ENCODE data around the gene MOCOS.
"Not testable (repeated sequence)": the region's sequence is repeated elsewhere in the genome, so short reads cannot be mapped to it uniquely, and the experiment has no call there.

Gene MOCOS

DNA sequence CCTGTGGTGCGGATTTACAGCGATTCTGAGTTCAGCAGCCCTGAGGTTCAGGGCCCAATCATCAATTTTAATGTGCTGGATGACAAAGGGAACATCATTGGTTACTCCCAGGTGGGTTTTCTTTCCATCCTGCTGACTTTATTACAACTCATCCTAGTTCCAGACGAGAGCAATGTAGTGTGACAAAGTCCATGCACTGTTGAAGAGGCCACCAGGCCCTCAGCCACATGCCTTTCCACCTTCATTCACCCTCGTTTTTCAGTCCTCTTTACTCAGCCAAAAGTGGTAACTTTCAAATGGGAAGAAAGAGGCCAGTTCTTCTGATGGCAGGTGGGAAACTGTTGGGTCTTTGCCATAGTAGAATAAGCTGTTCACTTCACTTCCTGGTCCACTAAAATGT lies 17.9 kb downstream of the MOCOS start:
- DNase-seq = no peak

DNA sequence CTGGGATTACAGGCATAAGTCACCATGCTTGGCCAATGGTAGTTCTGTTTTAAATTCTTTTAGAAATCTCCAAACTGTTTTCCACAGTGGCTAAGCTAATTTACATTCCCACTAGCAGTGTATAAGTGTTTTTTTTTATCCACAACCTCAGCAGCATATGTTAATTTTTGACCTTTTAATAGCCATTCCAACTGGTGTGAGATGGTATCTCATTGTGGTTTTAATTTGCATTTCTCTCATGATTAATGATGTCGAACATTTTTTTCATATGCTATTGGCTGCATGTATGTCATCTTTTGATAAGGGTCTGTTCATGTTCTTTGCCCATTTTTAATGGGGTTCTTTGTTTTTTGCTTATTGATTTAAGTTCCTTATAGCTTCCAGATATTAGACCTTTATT lies 20.0 kb downstream of the MOCOS start:
- no peak for DNase-seq

DNA sequence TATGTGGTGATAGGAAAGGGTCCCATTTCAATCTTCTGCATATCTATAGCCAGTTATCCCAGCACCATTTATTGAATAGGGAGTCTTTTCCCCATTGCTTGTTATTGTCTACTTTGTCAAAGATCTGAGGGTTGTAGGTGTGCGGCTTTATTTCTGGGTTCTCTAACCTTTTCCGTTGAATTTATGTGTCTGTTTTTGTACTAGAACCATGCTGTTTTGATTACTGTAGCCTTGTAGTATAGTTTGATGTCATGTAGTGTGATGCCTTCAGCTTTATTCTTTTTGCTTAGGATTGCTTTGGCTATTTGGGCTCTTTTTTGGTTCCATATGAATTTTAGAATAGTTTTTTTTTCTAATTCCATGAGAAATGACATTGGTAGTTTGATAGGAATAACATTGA lies 20.7 kb downstream of the MOCOS start:
- DNase-seq = not testable (repeated sequence)

DNA sequence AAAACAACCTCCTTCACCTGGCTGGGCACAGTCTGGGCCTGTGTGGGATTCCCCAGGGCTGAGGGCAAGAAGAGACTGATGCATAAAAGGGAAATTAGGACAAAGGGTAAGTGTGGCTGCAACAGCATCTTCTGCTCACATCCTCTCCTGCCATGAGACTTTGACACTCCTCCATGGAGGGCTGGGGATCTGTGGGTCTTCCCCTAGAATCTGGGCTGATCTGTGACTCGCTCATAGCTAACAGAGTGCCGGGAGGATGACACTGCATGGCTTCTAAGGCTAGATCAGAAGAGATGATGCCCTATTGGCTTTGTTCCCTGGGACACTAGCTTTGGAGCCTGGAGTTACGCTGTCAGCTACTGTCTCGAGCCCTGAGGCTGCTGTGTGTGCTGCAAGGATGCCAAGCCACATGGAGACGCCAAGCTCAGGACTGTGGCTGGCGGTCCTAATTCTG lies 24.3 kb downstream of the MOCOS start:
- no peak for DNase-seq

DNA sequence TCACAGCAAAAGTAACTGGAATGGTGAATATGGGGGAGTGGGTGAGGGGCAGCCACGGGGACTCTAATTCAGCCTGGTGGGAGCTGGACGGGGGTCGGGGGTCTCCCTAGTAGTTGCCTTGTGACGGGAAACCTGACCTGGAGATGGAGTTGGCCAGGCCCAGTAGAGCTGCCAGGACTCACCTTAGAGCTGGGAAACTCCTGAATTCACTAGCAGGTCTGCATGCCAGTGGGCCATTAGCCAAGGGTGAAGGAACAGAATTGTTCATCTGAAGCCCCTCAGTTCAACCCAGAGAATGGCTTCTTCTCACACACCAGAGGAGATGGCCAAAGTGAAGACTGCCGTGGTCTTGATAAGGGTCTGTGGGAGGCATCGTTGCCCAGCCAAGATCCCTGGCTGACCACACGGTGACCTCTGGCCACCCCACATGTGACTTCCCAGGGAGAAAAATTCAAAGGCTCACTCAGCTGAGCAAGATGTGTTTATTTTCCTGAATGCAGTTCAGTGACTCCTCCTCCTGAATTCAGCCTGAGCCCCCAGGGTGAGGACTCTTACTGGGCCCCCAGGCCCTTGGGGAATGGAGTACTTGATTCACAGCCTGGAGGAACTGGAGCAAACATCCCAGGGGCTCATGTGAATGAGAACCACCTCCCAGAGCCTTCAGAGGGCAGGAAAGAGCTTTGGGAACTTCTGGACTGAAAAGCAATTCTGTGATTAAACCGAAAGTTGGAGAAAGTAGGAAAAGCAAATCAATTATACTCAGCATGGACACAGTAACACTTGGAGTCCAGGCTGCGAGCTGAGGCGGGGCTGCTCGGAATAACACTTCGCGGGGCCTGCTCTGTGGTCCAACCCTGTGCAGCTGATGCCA lies 25.2 kb downstream of the MOCOS start:
- DNase-seq = no peak

DNA sequence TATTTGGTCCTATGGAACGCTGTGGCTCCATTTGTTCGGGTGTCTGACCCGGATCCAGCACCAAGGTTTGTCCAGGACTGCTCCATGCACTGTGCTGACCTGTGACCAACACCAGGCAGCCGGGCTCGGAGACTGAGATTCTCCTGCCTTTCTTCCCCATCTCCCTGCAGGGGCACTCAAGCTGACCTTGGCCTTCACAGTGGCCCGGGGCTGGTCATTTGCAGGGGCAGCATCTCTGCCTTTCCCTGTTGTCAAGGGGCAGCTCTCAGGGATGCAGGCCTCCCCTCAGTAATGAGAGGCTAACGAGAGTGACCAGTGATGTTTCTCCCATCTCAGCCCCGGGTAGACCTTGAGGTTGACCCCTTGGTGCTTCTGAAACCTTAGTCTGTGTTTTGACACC lies 27.5 kb downstream of the MOCOS start:
- no peak for DNase-seq

DNA sequence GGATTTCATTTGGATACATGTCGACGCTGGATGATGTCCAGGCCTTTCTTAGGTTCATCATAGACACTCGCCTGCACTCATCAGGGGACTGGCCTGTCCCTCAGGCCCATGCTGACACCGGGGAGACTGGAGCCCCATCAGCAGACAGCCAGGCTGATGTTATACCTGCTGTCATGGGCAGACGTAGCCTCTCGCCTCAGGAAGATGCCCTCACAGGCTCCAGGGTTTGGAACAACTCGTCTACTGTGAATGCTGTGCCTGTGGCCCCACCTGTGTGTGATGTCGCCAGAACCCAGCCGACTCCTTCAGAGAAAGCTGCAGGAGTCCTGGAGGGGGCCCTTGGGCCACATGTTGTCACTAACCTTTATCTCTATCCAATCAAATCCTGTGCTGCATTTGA lies 28.3 kb downstream of the MOCOS start:
- no peak for DNase-seq

DNA sequence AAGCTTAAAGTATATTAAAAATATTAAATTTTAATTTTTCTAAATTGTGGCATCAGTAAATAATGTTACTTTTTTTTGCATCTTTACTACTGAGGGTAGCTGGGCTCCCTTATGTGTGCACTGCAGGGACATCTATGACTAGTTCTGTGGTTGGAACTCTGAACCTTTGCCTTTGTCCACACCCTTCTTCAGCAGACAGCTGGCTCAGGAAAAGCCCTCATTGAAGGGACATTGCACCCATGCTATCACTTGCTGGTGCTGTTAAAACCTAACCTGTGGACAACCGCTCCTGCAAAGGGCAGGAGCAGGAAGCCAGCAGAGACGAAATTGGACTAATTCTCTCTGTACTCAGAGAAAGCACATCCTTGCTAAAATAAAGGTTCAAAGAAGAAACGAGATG lies 30.1 kb downstream of the MOCOS start:
- no peak for DNase-seq

DNA sequence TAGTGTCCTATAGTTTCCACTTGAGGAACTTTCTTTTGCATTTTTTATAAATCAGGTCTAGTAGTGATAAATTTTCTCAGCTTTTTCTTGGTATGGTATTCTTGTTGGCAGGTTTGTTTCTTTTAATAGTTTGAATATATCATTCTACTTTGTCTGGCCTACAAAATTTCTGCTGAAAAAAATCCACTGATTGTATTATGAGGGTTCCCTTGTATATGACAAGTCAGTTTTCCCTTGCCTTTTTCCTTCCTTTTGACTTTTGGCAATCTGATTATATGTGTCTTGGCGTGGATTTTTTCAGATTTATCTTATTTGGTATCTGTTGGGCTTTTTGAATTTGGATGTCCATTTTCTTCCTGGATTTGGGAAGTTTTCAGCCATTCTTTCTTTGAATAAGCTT lies 41.9 kb downstream of the MOCOS start:
- DNase-seq = no peak

DNA sequence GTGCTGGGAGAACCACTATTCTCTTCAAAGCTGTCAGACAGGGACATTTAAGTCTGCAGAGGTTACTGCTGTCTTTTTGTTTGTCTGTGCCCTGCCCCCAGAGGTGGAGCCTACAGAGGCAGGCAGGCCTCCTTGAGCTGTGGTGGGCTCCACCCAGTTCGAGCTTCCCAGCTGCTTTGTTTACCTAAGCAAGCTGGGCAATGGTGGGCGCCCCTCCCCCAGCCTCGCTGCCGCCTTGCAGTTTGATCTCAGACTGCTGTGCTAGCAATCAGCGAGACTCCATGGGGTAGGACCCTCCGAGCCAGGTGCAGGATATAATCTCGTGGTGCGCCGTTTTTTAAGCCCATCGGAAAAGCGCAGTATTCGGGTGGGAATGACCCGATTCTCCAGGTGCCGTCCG lies 53.2 kb downstream of the MOCOS start:
- DNase-seq = not testable (repeated sequence)

DNA sequence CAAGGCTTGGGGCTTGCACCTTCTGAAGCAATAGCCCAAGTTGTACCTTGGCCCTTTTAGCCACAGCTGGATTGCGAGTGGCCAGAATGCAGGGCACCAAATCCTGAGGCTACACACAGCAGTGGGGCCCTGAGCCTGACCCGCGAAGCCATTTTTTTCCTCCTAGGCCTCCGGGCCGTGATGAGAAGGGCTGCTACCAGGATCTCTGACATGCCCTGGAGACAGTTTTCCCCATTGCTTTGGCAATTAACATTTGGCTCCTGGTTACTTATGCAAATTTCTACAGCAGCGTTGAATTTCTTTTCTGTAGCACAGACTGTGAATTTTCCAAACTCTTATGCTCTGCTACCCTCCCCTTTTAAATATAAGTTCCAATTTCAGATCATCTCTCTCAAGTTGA lies 54.5 kb downstream of the MOCOS start:
- no peak for DNase-seq

DNA sequence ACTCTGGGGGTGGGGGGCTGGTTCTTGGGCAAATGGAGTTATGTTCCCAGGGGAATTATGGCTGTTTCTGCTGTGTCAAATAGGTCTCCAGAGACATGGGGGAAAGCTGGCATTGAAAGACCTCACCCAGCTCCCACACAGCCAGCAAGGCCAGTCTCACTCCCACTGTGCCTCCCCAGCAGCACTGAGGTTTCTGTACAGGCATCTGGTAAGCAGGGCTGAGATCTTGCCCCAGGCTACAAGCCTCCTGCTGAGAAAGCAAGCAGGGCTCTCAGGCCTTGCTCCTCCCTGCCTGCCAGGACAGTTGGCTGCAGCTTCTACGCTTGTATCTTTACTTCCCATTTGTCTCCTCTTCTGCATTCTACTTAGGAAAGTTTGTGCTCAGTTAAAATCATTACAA lies 59.7 kb downstream of the MOCOS start:
- no peak for DNase-seq

DNA sequence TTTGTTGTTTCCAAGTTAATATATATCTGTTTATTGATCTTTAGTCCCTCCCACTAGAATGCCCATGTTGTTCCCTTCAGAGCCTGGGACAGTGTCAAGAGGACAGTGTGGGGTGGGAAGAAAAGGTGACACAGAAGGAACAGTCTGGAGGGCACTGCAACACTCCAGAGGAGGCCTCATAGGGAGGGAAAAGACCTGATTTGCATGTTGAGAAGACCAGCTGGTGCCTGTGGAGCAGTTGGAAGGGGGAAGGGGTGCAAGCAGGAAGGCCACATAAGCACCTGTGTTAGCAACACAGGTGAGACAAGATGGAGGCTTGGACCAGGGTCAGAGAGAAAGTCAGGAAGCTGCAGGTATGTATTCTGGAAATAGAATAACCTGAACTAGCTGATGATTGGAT lies 62.1 kb downstream of the MOCOS start:
- DNase-seq = peak; percentile 73

DNA sequence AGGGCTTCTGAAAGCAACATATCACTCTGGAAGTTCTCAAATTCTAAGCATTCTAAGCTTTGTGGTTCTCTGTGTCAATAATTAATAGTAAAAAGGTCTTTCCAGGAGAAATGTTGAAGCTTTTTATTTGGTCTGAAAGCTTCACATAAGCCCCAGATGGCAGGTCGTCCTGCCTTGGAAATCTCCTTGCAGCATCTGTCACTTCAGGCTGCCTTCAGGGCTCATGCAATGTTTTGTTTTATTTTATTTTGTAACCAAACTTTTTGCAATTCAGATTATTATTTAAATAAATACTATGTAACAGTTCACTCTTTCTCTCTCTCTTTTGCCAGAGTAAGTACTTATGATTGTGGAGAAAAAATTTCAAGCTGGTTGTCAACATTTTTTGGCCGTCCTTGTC lies 63.5 kb downstream of the MOCOS start:
- no peak for DNase-seq

DNA sequence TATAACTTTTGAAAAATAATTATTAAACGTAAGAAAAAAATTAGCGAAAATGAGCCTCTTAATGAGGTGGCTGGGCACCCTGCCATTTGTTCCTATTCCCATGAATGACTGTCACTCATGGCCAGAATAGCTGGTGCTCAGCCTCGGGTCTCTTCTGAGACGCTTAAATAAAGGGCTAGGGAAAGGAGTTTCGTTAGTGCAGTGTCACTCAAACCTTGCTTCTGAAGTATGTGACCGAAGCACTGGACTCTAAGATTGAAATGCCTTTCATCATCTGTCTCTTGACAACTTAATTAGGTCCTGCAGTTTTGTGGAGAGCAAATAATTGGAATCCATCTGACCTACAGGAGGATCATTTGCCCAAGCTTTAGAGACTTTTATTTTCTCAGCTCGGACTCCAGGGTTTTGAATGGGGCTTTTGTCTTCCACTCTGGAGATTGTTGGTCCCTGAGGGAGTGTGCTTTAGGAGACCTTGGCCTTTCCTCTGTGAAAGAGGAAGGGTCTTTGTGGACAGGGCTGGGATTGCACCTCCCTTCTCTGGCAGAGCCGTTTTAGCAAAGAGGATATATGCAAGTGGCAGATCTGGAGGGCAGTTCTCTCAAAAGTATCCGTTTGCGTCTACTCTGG lies 67.9 kb downstream of the MOCOS start:
- DNase-seq = no peak

DNA sequence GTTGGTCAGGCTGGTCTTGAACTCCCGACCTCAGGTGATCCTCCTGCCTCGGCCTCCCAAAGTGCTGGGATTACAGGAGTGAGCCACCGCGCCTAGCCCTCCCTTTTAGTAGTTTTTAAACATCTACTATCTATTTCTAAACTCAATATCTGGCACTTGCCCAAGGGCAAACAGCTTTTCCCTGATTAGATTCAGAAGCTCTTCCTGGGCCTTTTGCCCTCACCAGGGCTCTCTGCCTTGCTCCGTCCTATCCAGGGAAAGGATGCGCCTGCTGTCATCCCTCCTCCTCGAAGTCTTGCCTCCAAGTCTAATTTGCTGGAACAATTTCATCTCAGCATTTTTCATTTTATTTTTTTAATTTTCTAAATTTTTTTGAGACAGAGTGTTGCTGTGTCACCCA lies 68.8 kb downstream of the MOCOS start:
- no peak for DNase-seq

DNA sequence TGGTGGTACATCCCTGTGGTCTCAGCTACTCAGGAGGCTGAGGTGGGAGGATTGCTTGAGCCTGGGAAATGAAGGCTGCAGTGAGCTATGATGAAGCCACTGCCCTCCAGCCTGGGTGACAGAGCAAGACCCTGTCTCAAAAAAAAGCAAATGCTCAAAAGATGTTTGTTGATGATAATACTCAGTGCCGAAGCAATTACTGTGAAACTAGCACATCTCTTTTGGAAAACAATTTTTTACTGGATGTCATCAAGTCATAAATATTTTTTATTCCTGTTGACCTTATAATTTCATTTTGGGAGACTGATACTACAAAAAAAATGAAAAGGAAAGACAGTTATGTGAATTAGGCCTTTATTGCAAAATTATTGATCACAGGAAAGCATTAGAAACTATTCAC lies 75.7 kb downstream of the MOCOS start:
- DNase-seq = no peak

DNA sequence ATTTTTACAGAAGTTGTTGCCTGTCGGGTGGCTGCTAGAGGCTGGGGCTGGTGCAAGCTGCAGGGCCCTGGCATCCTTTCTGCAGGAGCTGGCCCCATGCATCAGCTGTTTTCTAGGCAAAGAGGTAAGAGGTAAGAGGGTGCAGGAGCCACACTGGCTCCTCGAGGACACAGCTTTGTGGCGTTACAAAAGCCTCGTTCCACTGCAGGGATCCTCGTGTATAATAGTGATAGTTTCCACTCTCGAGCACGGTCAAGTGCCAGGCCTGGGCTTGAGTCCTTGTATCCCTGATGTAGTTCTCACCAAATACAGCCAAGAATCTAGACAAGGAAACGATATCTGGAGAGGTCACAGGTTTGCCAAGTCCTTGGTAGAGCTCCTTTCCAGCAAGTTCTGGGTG lies 77.0 kb downstream of the MOCOS start:
- DNase-seq = no peak

DNA sequence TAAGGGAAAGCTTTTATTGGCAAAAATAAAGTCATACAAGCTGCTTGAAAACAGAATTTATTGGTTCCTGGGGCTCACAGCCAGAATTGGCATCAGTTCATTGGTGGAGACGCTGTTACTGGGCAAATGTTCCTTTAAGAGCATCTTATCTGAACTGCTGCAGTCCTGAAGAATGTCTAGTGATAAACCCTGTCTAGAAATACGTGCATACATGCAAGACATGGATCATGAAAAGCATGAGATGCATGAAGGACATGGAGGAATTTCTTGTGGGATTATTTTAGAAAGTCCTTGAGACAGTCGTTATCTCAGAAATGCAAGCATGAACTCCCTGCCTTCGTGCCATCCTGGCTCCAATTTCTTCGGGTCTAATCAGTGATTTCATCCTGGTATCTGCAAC lies 77.7 kb downstream of the MOCOS start:
- DNase-seq = no peak

DNA sequence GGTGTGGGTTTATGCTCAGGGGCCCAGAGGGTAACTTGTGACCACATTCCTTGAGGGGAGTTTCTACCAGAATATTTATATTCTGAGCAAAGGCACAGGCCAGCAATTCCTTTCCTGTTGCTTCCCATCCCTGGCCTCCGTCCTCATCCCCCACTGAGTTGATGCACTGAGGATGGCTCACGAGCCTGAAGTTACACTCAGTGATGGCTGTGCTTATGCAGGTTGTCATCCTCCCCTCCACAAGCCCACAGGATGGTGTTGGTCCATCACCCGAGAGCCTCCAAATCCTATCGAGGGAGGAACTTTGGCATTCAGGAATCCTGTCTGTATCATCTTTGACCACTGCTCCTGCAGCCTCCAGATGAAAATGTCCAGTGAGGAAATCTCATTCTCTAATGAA lies 81.9 kb downstream of the MOCOS start:
- no peak for DNase-seq

DNA sequence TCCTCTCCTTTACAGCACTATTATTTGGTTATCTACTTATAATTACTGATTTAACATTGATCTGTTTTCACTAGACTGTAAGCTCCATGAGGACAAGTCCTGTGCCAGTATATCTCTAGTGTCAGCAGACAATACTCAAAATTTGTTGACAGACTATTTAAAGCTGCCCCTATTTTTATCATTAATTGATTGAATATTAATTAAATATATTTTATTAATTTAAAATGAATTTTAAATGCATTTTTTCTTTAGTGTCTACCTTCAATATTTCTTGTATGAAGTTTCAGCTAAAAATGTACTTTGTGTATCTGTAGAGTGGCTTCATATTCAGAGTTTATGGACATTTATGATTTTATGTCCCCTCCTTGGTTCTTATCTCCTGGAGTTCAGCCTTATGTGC lies 83.9 kb downstream of the MOCOS start:
- DNase-seq = no peak

DNA sequence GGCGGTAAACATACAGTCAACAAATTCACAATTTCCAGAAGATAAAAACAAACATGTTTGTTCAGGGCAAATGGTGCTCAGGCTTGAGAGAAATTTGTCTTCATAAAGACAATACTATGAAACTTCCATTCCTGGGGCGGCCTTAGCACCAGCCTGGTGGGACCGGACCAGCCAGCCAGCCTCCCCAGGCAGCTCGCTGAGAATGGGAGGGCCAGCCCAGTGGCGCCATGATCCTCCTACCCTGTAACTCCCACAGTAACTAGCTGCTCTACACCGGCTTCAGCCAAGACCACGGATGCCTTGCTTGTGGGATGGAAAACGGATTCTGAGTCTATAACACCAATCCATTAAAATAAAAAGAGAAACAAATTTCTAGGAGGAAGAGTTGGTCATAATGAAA lies 86.0 kb downstream of the MOCOS start:
- no peak for DNase-seq

DNA sequence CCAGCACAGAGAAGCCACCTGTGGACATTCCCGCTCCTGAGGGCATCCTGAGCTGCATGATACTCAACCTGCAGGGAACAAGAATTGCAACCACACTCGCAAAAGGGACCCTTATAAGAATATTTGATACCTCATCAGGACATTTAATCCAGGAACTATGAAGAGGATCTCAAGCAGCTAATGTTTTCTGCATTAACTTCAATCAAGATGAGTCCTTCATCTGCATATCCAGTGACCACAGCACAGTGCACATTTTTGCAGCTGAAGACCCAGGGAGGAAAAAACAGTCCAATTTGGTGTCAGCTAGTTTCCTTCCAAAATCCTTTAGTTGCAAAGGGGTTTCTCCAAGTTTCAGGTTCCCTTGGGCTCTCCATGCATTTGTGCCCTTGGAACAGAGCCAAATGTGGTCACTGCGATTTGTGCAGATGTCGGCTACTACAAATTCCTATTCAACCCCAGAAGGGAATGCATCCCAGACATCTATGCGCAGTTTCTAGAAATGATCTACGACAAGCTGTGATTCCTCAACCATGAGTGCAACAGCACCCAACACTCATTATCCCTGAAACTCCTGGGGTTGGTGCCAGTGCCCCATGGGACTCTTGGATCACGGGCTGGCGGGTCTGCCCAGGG lies 86.9 kb downstream of the MOCOS start:
- no peak for DNase-seq

DNA sequence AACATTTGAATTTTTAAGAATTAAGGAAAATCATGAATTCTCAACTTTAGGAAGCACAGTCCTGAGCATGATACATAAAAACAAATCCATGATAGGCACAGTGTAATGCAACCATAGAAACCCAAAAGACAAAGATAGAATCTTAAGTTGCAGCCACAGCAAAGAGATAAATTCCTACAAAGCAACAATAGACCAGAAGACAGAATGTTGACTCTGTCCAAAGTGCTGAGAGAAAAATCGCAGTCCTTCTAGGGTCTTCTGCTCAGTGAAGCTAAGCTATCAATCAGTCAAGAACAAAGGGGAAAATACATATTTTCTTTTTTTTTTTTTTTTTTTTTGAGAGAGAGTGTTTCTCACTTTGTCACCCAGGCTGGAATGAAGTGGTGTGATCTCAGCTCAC lies 88.3 kb downstream of the MOCOS start:
- DNase-seq = no peak
